Esophagus (tissue), 2 donors: ENCODE measurements around the gene F7. TPM values are rescaled to one million over a fixed set of nuclear protein-coding genes. Genes with fewer than 3 reads are reported as not detected.
"Not testable (repeated sequence)": the region's sequence is repeated elsewhere in the genome, so short reads cannot be mapped to it uniquely, and the experiment has no call there.

ENCODE experiments used
- H3K27ac ChIP-seq, 2 donors: one replicate each; pipeline ENCODE4 v1.5.1; 2013; ENCODE audit warnings: low read depth in 2 of 2, mild to moderate bottlenecking in 2 of 2, inconsistent platforms in 1 of 2, low read length in 1 of 2, moderate library complexity in 1 of 2
- H3K27me3 ChIP-seq, 2 donors: one replicate each; pipeline ENCODE4 v1.6.1; 2013; ENCODE audit warnings: low read length in 2 of 2, control low read depth in 1 of 2, mild to moderate bottlenecking in 1 of 2; ENCODE audit not compliant: insufficient read depth in 2 of 2, control insufficient read depth in 1 of 2
- H3K36me3 ChIP-seq, 2 donors: one replicate each; pipeline ENCODE4 v1.6.1; 2013; ENCODE audit warnings: low read length in 1 of 2; ENCODE audit not compliant: control insufficient read depth in 2 of 2, insufficient read depth in 2 of 2
- H3K4me1 ChIP-seq, 2 donors: one replicate each; pipeline ENCODE4 v1.6.1; 2013; ENCODE audit warnings: low read length in 1 of 2; ENCODE audit not compliant: control insufficient read depth in 2 of 2, insufficient read depth in 2 of 2
- H3K4me3 ChIP-seq, 2 donors: one replicate each; pipeline ENCODE4 v1.5.1; 2013; ENCODE audit warnings: low read length in 2 of 2, mild to moderate bottlenecking in 2 of 2, low read depth in 1 of 2, moderate library complexity in 1 of 2
- H3K9me3 ChIP-seq, 2 donors: one replicate each; pipeline ENCODE4 v1.6.1; 2013; ENCODE audit warnings: mild to moderate bottlenecking in 2 of 2, low read depth in 1 of 2, low read length in 1 of 2, moderate library complexity in 1 of 2; ENCODE audit not compliant: control insufficient read depth in 2 of 2, insufficient read depth in 1 of 2
- WGBS, 2 donors: extraction: QIAGEN DNeasy Blood & Tissue Kit; methylation state at CpG; one replicate each; pipeline ENCODE4 v1.1.7; 2013; 5-methylcytosine and 5-hydroxymethylcytosine counted together
- polyA plus RNA-seq, 2 donors: library from polyadenylated mRNA; stranded (reverse); fragments of 200-250 nt; gene quantifications; one replicate each; pipeline ENCODE4 v1.2.3, GENCODE V29; 2013
- donor health status: healthy with polysubstance abuse.
- donor health status: Bipolar disorder and iron deficiency.

The F7 gene
- polyA plus RNA-seq, 2 donors = 0.01 TPM; not detected in 1

DNA sequence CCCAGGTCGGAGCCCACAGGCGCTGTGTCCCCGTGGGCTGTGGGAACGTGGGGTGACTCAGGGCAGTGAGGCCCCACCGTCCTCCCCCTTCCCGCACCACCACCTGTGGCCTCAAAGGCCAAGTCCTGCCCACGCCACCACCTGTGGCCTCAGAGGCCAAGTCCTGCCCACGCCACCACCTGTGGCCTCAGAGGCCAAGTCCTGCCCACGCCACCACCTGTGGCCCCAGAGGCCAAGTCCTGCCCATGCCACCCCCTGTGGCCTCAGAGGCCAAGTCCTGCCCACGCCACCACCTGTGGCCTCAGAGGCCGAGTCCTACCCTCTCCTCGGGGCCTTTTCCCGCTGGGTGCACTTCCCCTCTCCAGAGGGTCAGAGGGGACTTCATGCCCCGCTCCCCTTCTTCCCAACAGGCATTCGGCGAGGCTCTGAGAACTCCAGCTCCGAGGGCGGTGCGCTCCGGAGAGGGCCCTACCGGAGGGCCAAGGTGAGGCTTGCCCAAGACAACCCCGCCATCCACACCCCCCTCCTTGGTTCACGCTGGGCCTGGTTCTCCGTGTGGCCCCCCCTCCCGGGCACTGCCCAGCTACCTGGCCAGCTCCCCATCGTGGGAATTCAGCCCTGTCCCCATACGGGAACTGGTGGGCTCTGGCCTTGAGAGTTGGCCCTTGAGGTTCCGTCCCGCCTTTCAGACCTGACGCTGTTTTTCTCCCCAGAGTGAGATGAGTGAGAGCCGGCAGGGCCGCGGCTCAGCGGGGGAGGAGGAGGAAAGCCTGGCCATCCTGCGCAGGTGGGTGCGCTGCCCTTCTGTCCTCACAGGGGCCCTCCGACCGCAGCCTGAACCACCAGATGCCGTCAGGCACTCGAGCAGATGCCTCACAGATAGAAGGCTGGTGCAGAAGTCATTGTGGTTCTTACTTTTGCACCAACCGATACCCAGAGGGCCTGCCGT lies 27.4 kb upstream of the F7 start:
- Histone ChIP-seq H3K4me3 (no peak overlapping the region), H3K27me3 (no peaks in the 10 kb centered on the region), H3K27ac (no peak overlapping the region), H3K4me1 (no peaks in the 10 kb centered on the region), H3K36me3 (peaks cover 0 to 36% of the 10 kb centered on the region in 2 donors), H3K9me3 (no peaks in the 10 kb centered on the region)
- 93% methylated on average over 42 of the region's 42 CpGs for WGBS, 2 donors

DNA sequence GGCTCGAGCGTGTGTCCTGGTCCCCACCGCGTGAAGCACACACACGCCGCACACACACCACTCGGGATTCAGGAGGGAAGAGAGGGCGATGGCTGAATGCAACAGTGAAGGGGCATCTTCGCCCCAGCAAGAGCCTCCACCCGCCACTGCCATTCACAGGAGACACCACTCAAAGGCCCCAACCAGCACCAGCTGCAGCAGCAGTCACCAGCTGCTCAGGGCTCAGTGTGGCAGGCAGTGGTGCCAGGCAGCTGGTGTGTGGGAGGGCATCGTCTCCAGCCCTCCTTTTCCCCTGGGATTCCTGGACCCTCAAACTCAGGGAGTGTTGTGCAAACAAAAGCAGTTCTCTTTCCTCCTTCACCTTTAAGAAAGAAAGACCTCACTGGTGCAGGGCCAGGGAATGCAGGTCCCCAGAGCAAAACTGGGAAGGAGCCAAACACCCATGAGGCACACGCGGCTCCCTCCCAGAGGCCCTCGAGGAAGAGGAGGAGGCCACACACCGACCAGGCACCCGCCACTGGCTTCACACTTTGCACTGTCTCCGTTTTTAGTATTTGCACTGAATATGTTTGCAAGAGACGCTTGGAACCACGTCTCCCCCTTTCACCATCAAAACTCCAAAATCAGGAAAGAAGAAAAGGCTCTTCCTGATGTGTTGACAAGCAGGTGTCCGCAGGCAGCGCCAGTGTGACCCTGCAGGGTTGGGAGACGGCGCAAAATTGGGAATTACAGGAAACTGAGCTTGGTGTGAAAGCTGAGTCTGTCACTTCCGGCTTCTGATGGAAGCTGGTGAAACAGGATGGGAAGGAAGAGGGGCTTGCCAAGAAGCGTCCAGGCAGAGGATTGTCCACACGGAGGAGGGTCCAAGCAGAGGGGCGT lies 26.4 kb upstream of the F7 start:
- peaks cover 0 to 35% of the 10 kb centered on the region in 2 donors for H3K36me3 ChIP-seq
- H3K4me3 ChIP-seq = no peak overlapping the region
- H3K27ac ChIP-seq = no peak overlapping the region
- H3K27me3 ChIP-seq = no peaks in the 10 kb centered on the region
- peaks cover 0 to 2% of the 10 kb centered on the region in 2 donors for H3K4me1 ChIP-seq
- 80% methylated on average over 27 of the region's 27 CpGs for WGBS, 2 donors
- no peaks in the 10 kb centered on the region for H3K9me3 ChIP-seq

DNA sequence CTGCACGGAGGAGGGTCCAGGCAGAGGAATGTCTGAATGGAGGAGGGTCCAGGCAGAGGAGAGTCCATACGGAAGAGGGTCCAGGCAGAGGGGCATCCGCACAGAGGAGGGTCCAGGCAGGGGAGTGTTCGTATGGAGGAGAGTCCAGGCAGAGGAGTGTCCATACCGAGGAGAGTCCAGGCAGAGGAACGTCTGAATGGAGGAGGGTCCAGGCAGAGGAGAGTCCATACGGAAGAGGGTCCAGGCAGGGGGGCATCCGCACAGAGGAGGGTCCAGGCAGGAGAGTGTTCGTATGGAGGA lies 25.9 kb upstream of the F7 start:
- H3K27ac ChIP-seq, H3K4me3 ChIP-seq, H3K4me1 ChIP-seq, H3K9me3 ChIP-seq, H3K27me3 ChIP-seq: not testable (repeated sequence)
- 71 to 80% methylated on average over 6 to 8 of the region's 9 CpGs for WGBS, 2 donors
- peaks cover 0 to 31% of the 10 kb centered on the region in 2 donors for H3K36me3 ChIP-seq

DNA sequence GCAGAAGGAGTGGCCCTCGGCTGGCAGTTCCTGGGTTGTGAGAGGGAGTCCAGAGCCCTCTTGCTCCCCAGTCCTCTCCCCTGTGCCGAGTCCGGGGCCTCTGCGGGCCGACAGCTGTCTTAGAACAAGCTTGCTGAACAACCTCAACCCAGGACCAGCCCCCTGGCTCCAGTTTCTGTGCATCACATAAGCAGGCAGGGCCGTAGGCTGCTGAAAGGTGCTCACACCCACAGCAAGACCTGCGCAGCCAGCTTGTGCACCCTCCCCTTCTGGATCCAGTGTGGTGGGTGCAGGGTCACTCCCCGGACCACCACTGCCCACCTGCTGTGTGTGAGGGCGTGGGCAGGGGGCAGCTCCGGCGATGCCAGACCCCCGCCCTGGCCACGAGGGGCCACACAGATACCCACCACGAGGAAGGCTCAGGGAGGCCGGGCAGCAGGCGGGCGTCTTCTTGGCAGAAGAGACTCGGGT lies 25.2 kb upstream of the F7 start:
- Histone ChIP-seq H3K27me3 (no peaks in the 10 kb centered on the region), H3K36me3 (peaks cover 0 to 30% of the 10 kb centered on the region in 2 donors)

DNA sequence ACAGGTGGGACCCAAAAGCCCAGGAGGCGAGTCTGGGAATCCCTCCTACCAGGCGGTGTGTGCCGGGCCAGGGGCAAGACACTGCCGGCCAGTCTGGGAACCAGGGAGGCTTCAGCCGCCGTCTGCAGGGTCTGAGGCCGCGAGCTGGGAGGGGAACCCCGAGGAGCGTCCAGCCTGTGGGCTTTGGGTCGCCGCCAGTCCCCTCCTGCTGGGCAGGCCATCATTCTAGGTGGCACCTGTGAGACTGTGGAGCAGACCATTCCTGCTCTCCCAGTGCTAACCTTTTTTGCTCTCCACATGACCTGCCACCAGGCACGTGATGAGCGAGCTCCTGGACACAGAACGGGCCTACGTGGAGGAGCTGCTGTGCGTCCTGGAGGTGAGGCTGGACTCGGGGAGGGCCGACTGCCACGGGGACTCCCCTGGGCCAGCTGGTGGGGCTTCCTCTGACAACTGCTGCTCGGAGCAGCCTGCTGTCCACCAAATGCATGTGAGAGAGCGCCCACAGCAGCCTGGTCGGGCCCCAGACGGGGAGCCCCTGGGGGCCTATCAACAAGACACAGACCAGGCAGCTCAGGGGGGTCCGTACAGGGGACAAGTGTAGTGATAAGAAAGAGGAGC lies 24.6 kb upstream of the F7 start:
- H3K4me1 ChIP-seq = peaks cover 0 to 2% of the 10 kb centered on the region in 2 donors
- H3K27me3 ChIP-seq = no peaks in the 10 kb centered on the region
- H3K9me3 ChIP-seq = no peaks in the 10 kb centered on the region
- WGBS, 2 donors = 81 to 88% methylated on average over 19 to 25 of the region's 25 CpGs
- H3K27ac ChIP-seq = no peak overlapping the region
- peaks cover 0 to 24% of the 10 kb centered on the region in 2 donors for H3K36me3 ChIP-seq
- no peak overlapping the region for H3K4me3 ChIP-seq

More for the DNA sequence above, 25.2 kb upstream of the F7 start:
- WGBS, 2 donors = 87 to 90% methylated on average over 18 of the region's 18 CpGs
- Histone ChIP-seq H3K4me3 (no peak overlapping the region), H3K4me1 (peaks cover 0 to 2% of the 10 kb centered on the region in 2 donors), H3K9me3 (no peaks in the 10 kb centered on the region), H3K27ac (no peak overlapping the region)

DNA sequence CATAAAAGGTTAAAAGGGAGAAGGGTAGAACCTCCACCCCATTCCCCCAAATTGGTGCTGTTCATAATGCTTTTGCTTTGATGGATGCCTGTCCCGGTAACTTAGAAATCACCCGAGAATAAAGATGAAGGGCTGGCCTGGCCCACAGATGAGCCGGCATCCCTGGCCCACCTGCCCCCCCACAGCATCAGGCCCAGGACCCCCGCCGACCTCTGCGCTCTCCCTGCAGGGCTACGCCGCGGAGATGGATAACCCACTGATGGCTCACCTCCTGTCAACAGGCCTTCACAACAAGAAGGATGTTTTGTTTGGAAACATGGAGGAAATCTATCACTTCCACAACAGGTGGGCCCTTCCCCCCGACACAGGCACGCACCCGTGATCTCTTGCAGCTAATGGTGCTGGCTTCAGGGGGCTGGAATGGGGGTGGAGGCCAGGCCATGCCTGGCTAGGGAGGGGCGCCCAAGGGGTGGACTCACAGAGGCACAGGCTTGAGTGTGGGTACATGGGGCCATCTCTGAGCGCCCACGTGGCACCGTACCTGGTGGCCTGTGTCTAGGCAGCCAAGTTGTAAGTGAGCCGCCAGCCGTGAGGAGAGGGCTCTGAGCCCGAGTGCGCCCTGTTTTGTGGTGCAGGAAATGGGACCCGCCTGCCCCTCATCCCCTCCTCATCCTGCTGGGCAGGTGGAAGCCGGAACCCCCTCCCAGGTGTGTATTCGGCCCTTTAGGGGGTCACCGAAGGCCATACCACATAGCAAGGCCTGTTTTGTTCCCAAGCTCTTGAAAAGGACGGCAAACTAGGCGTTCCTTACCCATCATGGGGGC lies 23.2 kb upstream of the F7 start:
- Histone ChIP-seq H3K27ac (no peak overlapping the region), H3K36me3 (peaks cover 0 to 19% of the 10 kb centered on the region in 2 donors), H3K9me3 (no peaks in the 10 kb centered on the region), H3K4me1 (peaks cover 0 to 2% of the 10 kb centered on the region in 2 donors), H3K27me3 (no peaks in the 10 kb centered on the region), H3K4me3 (no peak overlapping the region)
- 82 to 86% methylated on average over 26 of the region's 26 CpGs for WGBS, 2 donors

DNA sequence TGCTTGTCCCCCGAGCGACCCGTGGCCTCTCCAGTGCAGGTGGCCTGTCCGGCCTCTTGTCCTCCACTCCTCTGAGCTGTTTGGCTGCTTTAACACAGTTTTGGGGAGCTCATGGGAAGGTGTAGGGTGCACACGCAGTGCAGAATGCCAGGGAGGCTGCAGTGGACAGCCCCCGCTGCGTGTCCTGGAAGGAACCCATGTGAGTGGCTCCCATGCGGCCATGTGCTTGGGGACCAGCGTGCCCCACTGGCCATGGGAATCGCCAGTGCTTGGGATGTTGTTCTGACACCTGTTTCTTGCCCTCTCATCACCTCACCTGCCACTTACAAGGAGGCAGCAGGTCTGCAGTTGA lies 22.6 kb upstream of the F7 start:
- H3K4me1 ChIP-seq = peaks cover 0 to 2% of the 10 kb centered on the region in 2 donors
- peaks cover 0 to 22% of the 10 kb centered on the region in 2 donors for H3K36me3 ChIP-seq
- H3K27ac ChIP-seq = no peak overlapping the region
- no peaks in the 10 kb centered on the region for H3K9me3 ChIP-seq
- 85 to 88% methylated on average over 10 of the region's 10 CpGs for WGBS, 2 donors
- no peak overlapping the region for H3K4me3 ChIP-seq
- H3K27me3 ChIP-seq = no peaks in the 10 kb centered on the region

DNA sequence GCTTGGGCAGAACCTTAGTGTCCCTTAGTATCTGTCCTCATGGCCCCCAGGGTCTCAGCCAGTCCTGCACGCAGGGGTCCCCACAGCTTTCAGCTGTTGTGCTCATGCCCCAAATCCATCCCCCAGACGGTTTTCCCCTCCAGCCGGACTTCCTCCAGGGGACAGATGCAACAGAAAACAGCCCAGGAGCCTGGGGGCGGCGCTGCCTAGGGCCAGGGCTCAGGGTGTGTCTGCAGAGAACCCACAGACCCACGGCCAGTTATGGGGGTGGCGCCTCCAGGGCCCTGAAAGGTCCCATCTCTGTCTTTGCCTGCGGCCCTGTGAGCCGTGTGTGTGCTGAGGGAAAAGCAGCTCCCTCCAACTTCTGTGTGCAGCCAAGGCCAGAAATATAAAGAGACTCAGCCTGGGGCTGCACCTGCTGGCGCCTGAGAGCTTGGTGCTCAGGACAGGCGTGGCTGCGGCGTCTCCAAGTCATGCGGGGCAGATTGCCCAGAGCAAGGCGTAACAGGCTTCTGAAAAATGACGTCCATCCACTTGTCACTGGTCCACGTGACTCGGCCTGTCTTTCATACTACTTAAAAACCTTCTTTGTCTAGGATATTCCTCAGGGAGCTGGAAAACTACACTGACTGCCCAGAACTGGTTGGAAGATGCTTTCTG lies 22.1 kb upstream of the F7 start:
- peaks cover 0 to 22% of the 10 kb centered on the region in 2 donors for H3K36me3 ChIP-seq
- H3K27me3 ChIP-seq = no peaks in the 10 kb centered on the region
- H3K27ac ChIP-seq = no peak overlapping the region
- peaks cover 0 to 2% of the 10 kb centered on the region in 2 donors for H3K4me1 ChIP-seq
- no peak overlapping the region for H3K4me3 ChIP-seq
- H3K9me3 ChIP-seq = no peaks in the 10 kb centered on the region
- WGBS, 2 donors = 46 to 50% methylated on average over 18 of the region's 18 CpGs
